ENCODE data around the gene CRYBG1.

- TF ChIP-seq CTCF (conservative IDR thresholded peaks at IDR 0.05 in 1 of 2, IDR thresholded peaks at IDR 0.05 in 1 of 2; ENCODE audit: extremely low read depth in 1 of 2, insufficient read depth in 1 of 2, low read depth in 1 of 2, low read length in 2 of 2) = no peak
- TF ChIP-seq EZH2 (IDR thresholded peaks at IDR 0.05; ENCODE audit: borderline replicate concordance, low read length) = no peak
Observed at GRCh38 chr6:106445508-106445878, 85.0 kb downstream of the CRYBG1 start.

Data from mammary epithelial cell (primary cell).